ENCODE data around the gene ONECUT2. TPM values are rescaled to one million over a fixed set of nuclear protein-coding genes. Genes with fewer than 3 reads are reported as not detected.

ONECUT2 gene
- total and polyA plus RNA-seq, 2 donors (not counting 1 experiment from before 2014, with no cell fraction given), result not detected

- no peaks in the 10 kb centered on the region for H3K9me3 ChIP-seq (ENCODE audit: control extremely low read depth in 1 of 3, control insufficient read depth in 2 of 3, insufficient read depth in 1 of 3, low read length in 2 of 3)
- CTCF ChIA-PET, result interaction anchor here (1.4 kb wide), 1 partner anchor 12 kb away, joined by 3 read pairs; no protein-coding TSS in a partner anchor
- no peak overlapping the region for H3K4me2 ChIP-seq (replicated peaks; ENCODE audit: low read depth, low read length, poor library complexity, severe bottlenecking)
- intact Hi-C loops (cut with micrococcal nuclease), result no loop called here
- Mint-ChIP-seq H3K4me3 (no peak overlapping the region), H3K27ac (no peak overlapping the region), H3K4me1 (no peaks in the 10 kb centered on the region), H3K9me3 (ENCODE audit: insufficient read depth) (no peaks in the 10 kb centered on the region), H3K27me3 (peaks cover 9% of the 10 kb centered on the region)
- H3K9ac ChIP-seq (ENCODE audit: low read length), result no peak overlapping the region
- no peak overlapping the region for H3K27ac ChIP-seq (ENCODE audit: low read length in 2 of 2)
- H3K27me3 ChIP-seq (replicated peaks in 1 of 4; ENCODE audit: control extremely low read depth in 1 of 4, control insufficient read depth in 3 of 4, insufficient read depth in 4 of 4, low read length in 3 of 4), result peaks cover 0 to 4% (median 0%) of the 10 kb centered on the region in 4 experiments
- TF ChIP-seq EZH2 (IDR thresholded peaks at IDR 0.05; ENCODE audit: borderline replicate concordance, insufficient read depth, low read depth, low read length, poor library complexity, severe bottlenecking), result no peak
- no peak for TF ChIP-seq CTCF (IDR thresholded peaks at IDR 0.05)
- no peak overlapping the region for H3K4me3 ChIP-seq (ENCODE audit: control extremely low read depth in 1 of 5, extremely low read depth in 1 of 5, insufficient read depth in 1 of 5, low read depth in 2 of 5, low read length in 4 of 5)
- H3K79me2 ChIP-seq (ENCODE audit: control insufficient read depth, insufficient read depth, low read length), result no peaks in the 10 kb centered on the region
- DNase-seq, result no peak
- ATAC-seq (ENCODE audit: low read depth), result no peak
- H3K4me1 ChIP-seq (ENCODE audit: control insufficient read depth in 2 of 2, insufficient read depth in 2 of 2, low read length in 2 of 2), result no peaks in the 10 kb centered on the region
- 79% methylated on average over 3 of the region's 4 CpGs for WGBS (ENCODE audit: insufficient coverage)
- POLR2A ChIA-PET, result no interaction called here
- H2AFZ ChIP-seq (ENCODE audit: insufficient read depth, low read depth, low read length, poor library complexity, severe bottlenecking), result no peak overlapping the region
- no peaks in the 10 kb centered on the region for H4K20me1 ChIP-seq (ENCODE audit: control insufficient read depth, insufficient read depth, low read length, poor library complexity, severe bottlenecking)
- H3K36me3 ChIP-seq (replicated peaks in 1 of 2; ENCODE audit: control extremely low read depth in 1 of 2, control insufficient read depth in 1 of 2, extremely low read depth in 1 of 2, insufficient read depth in 2 of 2, low read length in 1 of 2), result no peaks in the 10 kb centered on the region
These were observed 98.8 kb downstream of the ONECUT2 start for GRCh38 chr18:57533868-57534510.

DNA sequence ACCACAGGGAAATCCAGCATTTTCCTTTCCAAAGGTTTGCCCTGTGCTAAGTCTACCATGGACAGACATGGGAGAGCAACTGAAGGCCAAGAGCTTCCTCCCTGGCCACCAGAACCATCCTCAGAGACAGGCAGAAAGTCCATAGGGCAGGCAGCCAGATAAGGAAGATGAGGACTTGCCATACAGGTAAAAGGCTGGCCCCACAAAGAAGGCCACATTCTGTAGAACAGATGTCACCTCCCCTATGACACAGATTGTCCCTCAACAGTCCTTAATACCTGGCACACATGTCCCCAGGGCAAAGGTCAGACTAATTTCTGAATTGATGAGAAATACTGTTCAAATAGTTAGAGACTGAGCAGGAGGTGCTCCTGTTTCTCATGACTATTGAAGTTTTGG lies 99.3 kb downstream of the ONECUT2 start:
- Histone ChIP-seq H3K9me3 (ENCODE audit: control extremely low read depth in 1 of 3, control insufficient read depth in 2 of 3, insufficient read depth in 1 of 3, low read length in 2 of 3) (no peaks in the 10 kb centered on the region), H3K27ac (ENCODE audit: low read length in 2 of 2) (no peak overlapping the region), H3K27me3 (replicated peaks in 1 of 4; ENCODE audit: control extremely low read depth in 1 of 4, control insufficient read depth in 3 of 4, insufficient read depth in 4 of 4, low read length in 3 of 4) (no peaks in the 10 kb centered on the region), H3K4me3 (ENCODE audit: control extremely low read depth in 1 of 5, extremely low read depth in 1 of 5, insufficient read depth in 1 of 5, low read depth in 2 of 5, low read length in 4 of 5) (no peak overlapping the region), H3K79me2 (ENCODE audit: control insufficient read depth, insufficient read depth, low read length) (no peaks in the 10 kb centered on the region), H2AFZ (ENCODE audit: insufficient read depth, low read depth, low read length, poor library complexity, severe bottlenecking) (no peak overlapping the region), H3K36me3 (replicated peaks in 1 of 2; ENCODE audit: control extremely low read depth in 1 of 2, control insufficient read depth in 1 of 2, extremely low read depth in 1 of 2, insufficient read depth in 2 of 2, low read length in 1 of 2) (no peaks in the 10 kb centered on the region), H3K9ac (ENCODE audit: low read length) (no peak overlapping the region), H3K4me1 (ENCODE audit: control insufficient read depth in 2 of 2, insufficient read depth in 2 of 2, low read length in 2 of 2) (no peaks in the 10 kb centered on the region), H4K20me1 (ENCODE audit: control insufficient read depth, insufficient read depth, low read length, poor library complexity, severe bottlenecking) (no peaks in the 10 kb centered on the region), H3K4me2 (replicated peaks; ENCODE audit: low read depth, low read length, poor library complexity, severe bottlenecking) (no peak overlapping the region)
- Mint-ChIP-seq H3K27me3 (peaks cover 13% of the 10 kb centered on the region), H3K4me1 (no peaks in the 10 kb centered on the region), H3K9me3 (ENCODE audit: insufficient read depth) (no peaks in the 10 kb centered on the region), H3K27ac (no peak overlapping the region), H3K4me3 (no peak overlapping the region)
- intact Hi-C loops (cut with micrococcal nuclease), result no loop called here
- TF ChIP-seq EZH2 (IDR thresholded peaks at IDR 0.05; ENCODE audit: borderline replicate concordance, insufficient read depth, low read depth, low read length, poor library complexity, severe bottlenecking), result no peak
- TF ChIP-seq CTCF (IDR thresholded peaks at IDR 0.05), result no peak
- POLR2A ChIA-PET, result no interaction called here
- CTCF ChIA-PET, result no interaction called here
- no peak for ATAC-seq (ENCODE audit: low read depth)
- no peak for DNase-seq

All from B cell (primary cell).